HG03039 (cell line): ENCODE results near the gene CACNB3.

Experiments
- ATAC-seq: cut with Tn5 transposase; IDR thresholded peaks from one replicate; pipeline ENCODE4 v1.9.1; 2021; ENCODE audit warnings: mild to moderate bottlenecking, moderate library complexity; ENCODE audit not compliant: unreplicated experiment

CACNB3 gene

DNA sequence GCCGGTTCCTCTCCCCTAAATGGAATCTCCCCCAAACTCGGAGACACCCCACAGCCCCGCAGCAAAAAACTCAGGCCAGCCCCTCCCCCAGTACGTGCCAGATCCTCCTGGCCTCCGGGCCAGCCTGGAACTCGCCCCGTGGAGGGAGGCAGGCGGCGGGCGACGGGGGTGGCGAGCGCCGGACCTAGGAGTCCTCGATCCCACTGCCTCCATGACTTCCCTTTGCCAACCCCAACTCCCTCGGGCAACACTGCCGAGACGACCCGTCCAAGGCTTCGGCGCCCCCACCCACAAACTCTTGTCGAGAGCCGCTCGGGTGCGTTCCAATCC lies 29.8 kb upstream of the CACNB3 start:
- no peak for ATAC-seq

DNA sequence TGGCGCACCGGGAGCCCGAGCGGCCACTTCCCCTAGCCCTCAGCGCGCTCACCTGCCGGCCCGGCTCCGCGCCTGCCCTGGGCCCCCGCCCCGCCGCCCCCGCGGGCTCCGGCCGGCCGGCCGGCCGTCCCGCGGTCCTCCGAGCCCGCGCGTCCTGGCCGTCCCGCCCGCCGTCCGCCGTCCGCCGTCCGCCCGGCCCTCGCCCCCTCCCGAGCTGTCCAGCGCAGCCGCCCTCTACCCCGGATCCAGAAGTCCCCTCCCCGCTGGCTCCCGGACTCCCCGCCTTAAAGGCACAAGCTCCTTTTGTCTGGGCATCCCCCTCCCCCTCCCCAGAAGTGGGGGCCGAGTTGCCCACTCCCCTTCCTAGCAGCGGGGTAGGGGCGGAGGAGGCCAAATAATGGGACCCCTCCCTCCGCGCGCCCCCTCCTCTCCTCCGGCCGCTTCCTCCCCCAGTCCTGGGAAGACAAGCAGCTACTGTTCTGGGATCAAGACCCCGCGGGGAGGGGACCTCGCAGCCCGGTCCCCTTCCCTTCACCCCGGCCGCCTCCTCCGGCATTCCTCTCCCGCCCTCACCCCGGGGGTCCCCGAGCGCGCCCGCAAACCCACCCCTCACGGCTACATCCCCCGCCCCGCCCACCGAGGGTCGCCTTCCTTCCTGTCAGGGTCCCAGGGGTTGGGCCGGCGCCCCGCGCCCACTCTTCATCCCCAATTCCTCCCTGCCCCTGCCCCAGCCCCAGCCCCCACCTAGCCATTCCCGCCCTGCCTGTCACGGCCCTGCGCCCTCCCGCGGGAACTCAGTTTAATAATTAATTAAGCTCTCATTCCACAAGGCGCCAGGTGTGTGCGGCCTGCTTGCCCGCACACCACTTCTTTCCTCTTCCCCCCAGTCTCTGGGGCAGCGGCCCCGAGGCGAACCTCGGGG lies 29.2 kb upstream of the CACNB3 start, which contains the start of gene ADCY6:
TSS of gene ADCY6 (minus strand) at position 236 of the 922 bp plus-strand sequence. CDS start 5,655 bp downstream, outside the sequence.
- ATAC-seq: no peak

DNA sequence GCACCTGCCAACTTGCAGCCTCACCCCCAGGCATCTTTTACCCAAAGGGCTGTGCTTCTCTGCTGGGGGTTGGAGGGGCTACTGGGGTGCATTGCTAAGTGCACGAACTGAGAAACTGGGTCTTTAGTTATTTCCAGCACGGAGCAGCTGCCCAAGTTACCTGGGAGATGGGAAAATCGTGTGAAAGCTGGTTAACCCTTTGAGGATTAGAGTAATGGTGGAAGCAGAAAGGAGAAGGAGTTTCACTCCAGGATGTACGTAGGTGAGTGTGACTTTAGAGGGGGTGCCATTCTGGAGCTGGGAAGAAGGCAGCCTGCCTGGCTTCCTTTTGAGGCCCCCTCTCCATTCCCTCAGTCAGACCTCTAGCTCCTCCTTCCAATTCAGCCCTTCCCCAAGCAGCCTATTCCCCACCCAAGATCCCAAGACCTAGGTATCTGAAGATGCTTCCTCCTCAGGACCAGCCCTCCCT lies 28.4 kb upstream of the CACNB3 start:
- ATAC-seq: no peak

DNA sequence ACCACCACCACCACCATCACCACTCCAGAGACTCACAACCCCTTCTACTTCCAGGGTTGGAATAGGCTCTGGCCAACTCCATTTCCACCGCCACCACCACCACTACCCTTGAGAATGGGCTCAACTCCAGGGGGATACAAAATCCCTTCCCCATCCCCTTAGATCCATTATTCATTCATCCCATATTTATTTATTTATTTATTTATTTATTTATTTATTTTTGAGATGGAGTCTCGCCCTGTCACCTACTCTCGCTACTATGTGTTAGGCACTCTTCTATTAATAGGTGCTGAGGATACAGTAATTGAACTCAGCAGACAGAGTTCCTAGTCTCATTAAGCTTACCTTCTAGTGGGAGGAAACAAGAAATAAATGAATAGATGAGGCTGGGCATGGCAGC lies 24.6 kb upstream of the CACNB3 start:
- no peak for ATAC-seq

DNA sequence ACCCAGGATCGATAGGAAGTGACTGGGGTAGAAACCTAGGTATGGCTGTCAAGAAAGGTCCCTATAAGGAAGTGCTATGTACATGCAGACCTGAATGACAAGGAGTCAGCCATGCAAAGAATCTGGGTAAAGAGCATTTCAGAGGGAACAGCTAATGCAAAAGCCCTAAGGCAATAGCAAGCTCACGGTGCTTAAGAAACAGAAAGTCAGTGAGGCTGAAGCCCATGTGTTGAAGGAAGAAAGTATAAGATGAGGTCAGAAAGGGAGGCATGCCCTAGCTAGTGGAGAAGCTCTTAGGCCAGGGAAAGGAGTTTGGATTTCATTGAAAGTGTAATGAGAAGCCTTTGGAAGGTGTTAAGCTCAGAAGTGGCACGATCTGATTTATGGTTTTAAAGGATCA lies 23.4 kb upstream of the CACNB3 start:
- no peak for ATAC-seq

DNA sequence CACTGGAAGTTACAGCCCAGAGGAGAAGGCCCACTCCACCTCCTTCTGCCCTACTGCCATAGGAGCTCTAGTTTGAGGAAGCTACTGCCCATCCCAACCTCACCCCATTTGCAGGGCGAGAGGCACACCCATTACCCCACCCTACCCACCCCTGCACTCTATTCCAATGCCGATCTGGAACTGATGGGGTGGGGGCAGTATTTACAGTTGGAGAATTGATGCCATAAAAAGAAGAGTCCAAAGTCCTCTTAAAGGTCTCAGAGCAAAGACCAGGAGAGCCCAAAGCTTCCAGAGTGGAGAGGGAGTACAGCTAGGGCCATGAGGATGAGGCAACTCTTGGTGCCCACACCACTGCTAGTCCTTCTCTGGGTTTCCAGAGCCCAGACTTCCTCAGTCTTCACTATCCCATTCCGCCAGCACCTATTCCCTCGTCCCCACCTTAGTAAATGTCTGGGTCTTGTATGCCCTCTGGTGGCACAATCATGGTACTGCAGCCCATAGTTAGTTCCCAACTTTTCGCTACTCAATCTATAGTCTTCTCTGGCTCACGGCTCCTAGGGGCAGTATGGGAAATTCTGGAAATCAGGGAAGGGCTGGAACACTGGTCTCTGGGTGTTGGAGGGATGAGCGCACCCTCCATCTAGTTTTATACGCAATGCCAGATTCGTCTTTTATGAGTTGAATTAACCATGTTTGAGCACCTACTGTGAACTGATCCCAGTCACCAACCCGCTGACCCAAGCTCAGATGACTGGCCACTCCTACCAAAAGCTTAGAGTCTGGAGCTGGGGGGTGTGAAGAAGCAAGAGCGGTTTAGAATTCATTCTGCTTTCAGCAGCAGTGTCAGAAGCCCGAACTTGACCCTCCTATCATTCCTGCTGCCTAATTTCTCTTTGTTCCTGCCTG lies 22.5 kb upstream of the CACNB3 start:
- no peak for ATAC-seq

- no peak for ATAC-seq
These were observed 21.3 kb upstream of the CACNB3 start for GRCh38 chr12:48796976-48797375.

DNA sequence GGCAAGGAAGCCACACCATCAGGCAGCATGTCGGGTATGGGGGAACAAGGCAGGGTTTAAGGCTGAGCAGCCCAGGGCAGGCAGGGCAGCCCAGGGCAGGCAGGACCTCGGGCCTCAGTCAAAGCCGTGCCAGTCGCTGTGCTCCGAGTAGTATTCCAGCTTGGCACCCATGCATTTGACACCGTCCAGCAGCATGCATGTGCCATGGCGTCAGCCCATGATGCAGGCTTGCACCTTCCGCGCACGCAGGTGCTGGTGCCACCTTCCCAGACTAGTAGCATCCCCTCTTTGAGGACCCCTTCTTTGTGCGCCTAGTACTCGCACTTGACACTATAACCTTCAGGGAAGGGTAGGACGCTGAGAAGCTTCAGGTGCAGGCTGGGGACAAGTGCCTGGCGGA lies 17.8 kb upstream of the CACNB3 start:
- no peak for ATAC-seq

GRCh38 chr12:48800971-48801370 lies 17.3 kb upstream of the CACNB3 start:
- ATAC-seq: no peak

GRCh38 chr12:48803675-48804074 lies 14.6 kb upstream of the CACNB3 start:
- no peak for ATAC-seq

DNA sequence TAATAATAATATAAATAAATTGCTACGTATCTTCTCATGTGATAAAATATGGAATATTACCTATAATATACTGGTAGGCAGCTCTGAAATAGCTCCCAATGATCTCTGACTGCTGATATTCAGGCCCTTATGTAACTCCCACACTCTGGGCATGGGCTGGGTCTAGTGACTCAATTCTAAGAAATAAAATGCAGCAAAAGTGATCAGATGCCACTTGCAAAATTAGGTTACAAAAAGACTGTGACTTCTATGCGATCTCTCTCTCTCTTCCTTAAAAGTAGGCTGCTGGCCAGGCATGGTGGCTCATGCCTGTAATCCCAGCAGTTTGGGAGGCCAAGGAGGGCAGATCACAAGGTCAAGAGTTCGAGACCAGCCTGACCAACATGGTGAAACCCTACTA lies 10.3 kb upstream of the CACNB3 start:
- ATAC-seq: no peak

GRCh38 chr12:48810903-48811431 lies 7.3 kb upstream of the CACNB3 start:
- ATAC-seq: no peak

DNA sequence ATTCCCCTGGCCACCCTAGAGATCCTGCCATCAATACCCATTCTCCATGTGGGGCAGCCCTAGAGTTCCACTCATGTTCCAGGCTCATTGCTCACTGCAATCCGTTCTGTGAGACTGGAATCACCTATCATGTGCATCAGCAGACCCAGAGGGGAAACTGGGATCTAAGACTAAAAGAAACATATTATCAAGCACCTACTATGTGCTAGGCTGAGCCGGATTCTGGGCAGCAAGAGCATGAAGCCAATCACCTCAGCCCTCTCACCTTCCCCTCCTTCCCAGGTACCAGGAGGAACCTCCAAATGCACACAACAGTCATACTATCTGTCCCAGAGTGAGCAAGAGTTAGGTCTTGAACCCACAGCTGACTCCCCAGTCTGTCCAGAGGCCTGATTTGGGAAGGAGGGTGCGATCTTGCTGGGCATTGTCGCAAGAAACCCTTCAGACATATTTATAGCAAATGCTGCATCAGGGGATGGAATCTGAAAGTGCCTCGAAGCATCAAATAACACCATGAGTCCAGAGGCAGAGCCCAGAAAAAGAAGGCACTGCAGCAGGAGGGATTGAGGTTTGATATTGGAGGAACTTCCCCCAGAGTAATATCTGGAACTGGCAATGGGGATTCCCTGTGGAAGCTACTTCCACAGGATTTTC lies 6.7 kb upstream of the CACNB3 start:
- no peak for ATAC-seq

DNA sequence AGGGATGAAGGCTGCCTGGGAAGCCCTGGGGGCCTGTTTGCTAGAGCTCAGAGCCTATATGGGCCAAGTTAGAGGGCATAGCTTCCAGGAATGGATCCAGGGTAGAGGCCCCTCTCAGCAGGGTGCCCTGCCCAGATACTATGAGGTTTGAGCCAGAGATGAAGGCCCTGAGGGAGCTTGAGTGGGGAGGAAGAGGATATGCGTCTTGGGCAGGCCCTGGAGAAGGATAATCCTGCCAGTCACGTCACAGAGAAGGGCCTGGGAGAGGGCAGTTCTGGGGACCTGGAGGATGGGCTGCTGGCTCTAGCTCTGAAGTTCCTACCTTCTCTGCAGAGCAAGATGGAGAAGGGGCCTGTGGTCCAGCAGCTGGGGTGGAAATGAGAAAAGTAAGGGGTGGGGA lies 5.9 kb upstream of the CACNB3 start:
- no peak for ATAC-seq

GRCh38 chr12:48813465-48814261 lies 4.6 kb upstream of the CACNB3 start:
- no peak for ATAC-seq

DNA sequence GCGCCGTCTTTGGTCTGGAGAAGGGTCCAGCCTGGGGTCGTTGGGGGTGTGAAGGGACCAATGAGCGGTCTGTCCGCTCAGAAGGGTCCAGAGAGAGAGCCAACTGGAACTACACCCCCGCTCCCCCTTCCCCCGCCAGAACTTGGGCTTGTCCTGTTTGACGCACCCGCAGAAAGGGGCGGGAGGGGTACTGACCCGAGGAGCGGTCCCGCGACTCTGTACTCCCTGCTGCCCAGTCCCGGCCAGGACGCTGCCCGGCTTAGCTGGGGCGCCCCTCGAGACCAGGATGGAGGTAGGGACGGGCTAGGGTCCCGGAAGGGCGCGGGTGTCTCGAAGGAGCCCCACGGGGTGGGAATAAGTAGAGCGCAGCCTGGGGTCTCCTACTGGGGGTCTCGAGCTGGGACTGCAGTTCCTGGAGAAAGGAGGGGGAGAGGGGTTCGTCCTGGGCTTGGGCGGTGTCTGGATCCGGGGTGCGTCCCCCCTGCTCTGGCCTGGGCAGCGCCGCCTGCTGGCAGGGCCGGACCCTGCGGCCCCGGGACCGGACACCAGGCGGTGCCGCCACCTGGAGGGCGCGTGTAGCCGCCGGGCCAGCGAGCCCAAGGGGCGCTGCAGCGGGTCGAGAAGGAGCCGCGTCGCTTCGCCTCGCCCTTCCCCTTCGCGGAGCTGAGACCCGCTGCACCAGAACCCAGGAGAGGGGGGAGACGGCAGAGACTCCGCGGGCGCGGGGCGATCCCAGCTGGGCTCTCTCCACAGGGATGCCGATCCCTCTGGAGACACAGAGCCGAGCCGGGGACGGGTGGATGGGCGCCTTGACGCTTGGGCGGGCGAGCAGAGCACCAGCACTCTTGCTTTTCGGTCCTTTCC lies 3.8 kb upstream of the CACNB3 start:
- ATAC-seq: peak; percentile 67

GRCh38 chr12:48815126-48816110 lies 2.9 kb upstream of the CACNB3 start:
- no peak for ATAC-seq
